HepG2 (cell line): ENCODE measurements around the gene LIMS2. TPM values are rescaled to one million over a fixed set of nuclear protein-coding genes. Genes with fewer than 3 reads are reported as not detected.

Experiments
- CBFB ChIP-seq: sonication (generic); formaldehyde crosslinking; IDR thresholded peaks from 2 replicates; pipeline ENCODE4 v1.4.0; 2020; ENCODE audit warnings: missing genetic modification reagents
- HOXA3 ChIP-seq: sonication (generic); formaldehyde crosslinking; IDR thresholded peaks from 2 replicates; pipeline ENCODE4 v1.5.0; 2020; ENCODE audit warnings: missing genetic modification reagents
- JUN ChIP-seq: sonication (generic); formaldehyde crosslinking; IDR thresholded peaks from 2 replicates; pipeline ENCODE4 v1.4.0; 2020; ENCODE audit warnings: mild to moderate bottlenecking, missing genetic modification reagents
- KDM2A ChIP-seq: sonication (generic); formaldehyde crosslinking; IDR thresholded peaks from 2 replicates; pipeline ENCODE4 v1.4.0; 2020; ENCODE audit warnings: low read depth, missing genetic modification reagents, borderline replicate concordance
- KDM4B ChIP-seq: sonication (generic); formaldehyde crosslinking; IDR thresholded peaks from 2 replicates; pipeline ENCODE4 v1.4.0; 2020; ENCODE audit warnings: missing genetic modification reagents
- PATZ1 ChIP-seq: sonication (generic); formaldehyde crosslinking; IDR thresholded peaks from 2 replicates; pipeline ENCODE4 v1.4.0; 2020; ENCODE audit warnings: missing genetic modification reagents
- PTBP1 ChIP-seq: fragments of 200-400 bp; formaldehyde crosslinking; IDR thresholded peaks from 2 replicates; pipeline ENCODE4 v1.6.1; 2018; ENCODE audit warnings: low read length, low read depth; ENCODE audit not compliant: poor library complexity, severe bottlenecking
- SIX4 ChIP-seq: sonication (generic); formaldehyde crosslinking; IDR thresholded peaks from 2 replicates; pipeline ENCODE4 v1.4.0; 2020; ENCODE audit warnings: missing genetic modification reagents
- SMAD1 ChIP-seq: sonication (generic); formaldehyde crosslinking; IDR thresholded peaks from 2 replicates; pipeline ENCODE4 v1.4.0; 2020; ENCODE audit warnings: missing genetic modification reagents, low read depth, mild to moderate bottlenecking, borderline replicate concordance
- ZBED4 ChIP-seq: sonication (generic); formaldehyde crosslinking; IDR thresholded peaks from 2 replicates; pipeline ENCODE4 v1.4.0; 2020; ENCODE audit warnings: missing genetic modification reagents, borderline replicate concordance
- ZNF232 ChIP-seq: sonication (generic); formaldehyde crosslinking; IDR thresholded peaks from 2 replicates; pipeline ENCODE4 v1.4.0; 2020; ENCODE audit warnings: missing genetic modification reagents, borderline replicate concordance
- ZNF275 ChIP-seq: sonication (generic); formaldehyde crosslinking; IDR thresholded peaks from 2 replicates; pipeline ENCODE4 v1.8.0; 2022; ENCODE audit warnings: missing genetic modification reagents, mild to moderate bottlenecking, inconsistent platforms, borderline replicate concordance
- ZNF292 ChIP-seq: sonication (generic); formaldehyde crosslinking; IDR thresholded peaks from 2 replicates; pipeline ENCODE4 v1.8.1; 2022; ENCODE audit warnings: mild to moderate bottlenecking, low read depth, missing genetic modification reagents, borderline replicate concordance
- ZNF296 ChIP-seq: sonication (generic); formaldehyde crosslinking; conservative IDR thresholded peaks from 2 replicates; pipeline ENCODE4 v1.5.0; 2020; ENCODE audit warnings: mild to moderate bottlenecking, missing genetic modification reagents
- ZNF350 ChIP-seq: sonication (generic); formaldehyde crosslinking; IDR thresholded peaks from 2 replicates; pipeline ENCODE4 v1.4.0; 2020; ENCODE audit warnings: mild to moderate bottlenecking, low read depth, missing genetic modification reagents, borderline replicate concordance
- polyA plus RNA-seq, 8 experiments: library from polyadenylated mRNA; depleted of rRNA in 3 of 8; stranded (reverse) in 7 of 8; unstranded in 1 of 8; fragments of >200 nt; fragmentation: Illumina TruSeq in 4 of 8; extraction: Trizol in 4 of 8; gene quantifications; 2 replicates each; pipeline versions ENCODE4 v1.2.1 to v1.2.3, GENCODE V29; 2011 to 2016; ENCODE audit warnings: low read depth in 4 of 8, missing spikeins in 1 of 8, mixed read lengths in 1 of 8; ENCODE audit not compliant: insufficient read depth in 1 of 8
- total RNA-seq, 5 experiments: library from RNA; depleted of rRNA; stranded (reverse); fragments of >200 nt; fragmentation: Illumina TruSeq; extraction: Trizol; gene quantifications; 2 replicates each; pipeline ENCODE4 v1.2.3, GENCODE V29; 2016; ENCODE audit warnings: low read depth in 1 of 5
- TF ChIP-seq, protein P1 (sequence below): IDR thresholded peaks from 2 replicates; pipeline ENCODE4 v1.6.1; 2016; ENCODE audit warnings: low read depth
- TF ChIP-seq, protein P2 (sequence below): sonication (generic); formaldehyde crosslinking; IDR thresholded peaks from 2 replicates; pipeline ENCODE4 v1.8.0; 2022; ENCODE audit warnings: missing genetic modification reagents, mild to moderate bottlenecking, borderline replicate concordance

LIMS2 gene
- total and polyA plus RNA-seq, 2 of the 13 experiments (the other 11 are each of a cell fraction or from before 2014, with no cell fraction given): 1.0 to 1.9 TPM

DNA sequence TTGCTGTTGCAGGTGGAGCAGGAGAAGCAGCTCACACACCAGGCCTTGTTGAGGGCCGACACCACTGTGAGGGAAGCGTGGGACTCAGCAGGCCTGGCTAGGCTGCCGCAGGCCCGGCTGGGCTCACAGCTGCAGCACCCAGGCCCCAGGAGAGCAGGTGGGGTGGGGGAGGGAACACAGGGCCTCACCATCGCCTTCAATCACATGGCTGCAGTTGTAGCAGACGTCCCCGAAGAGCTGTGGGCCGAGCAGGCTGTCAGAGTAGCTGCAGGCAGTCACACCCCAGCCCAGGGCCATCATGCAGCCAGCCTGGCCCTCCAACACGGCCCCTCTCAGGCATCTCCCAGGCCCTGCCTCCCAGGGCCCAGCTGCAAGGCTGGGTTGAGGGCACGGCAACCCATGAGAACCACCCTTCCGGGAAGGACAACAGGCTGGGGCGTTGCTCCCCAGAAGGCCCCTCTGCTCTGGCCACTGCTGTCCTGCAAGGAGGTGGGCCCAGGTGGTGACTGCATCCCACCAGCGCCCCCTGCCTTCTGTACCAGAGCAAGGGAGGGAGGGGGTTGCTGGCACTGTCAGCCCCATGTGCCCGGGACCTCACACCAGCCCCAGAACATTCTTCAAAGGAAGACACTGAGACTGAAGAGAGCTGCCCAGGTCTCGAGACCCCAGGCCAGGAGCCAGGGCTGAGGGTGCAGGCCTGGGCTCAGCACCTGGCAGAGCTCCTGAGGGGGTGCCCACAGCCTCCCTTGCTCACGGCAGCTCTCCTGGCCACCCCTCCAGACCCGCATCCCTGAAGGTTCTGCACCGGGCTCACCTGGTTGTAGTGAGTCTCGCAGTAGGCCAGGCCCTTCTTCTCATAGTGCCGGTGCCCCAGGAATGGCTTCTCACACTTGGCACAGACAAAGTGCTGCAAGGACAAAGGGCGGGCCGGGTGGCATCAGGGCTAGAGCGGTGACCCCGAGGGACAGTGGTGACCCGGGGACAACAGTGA lies 35.0 kb downstream of the LIMS2 start (continued):
- TF ChIP-seq, protein P1, sequence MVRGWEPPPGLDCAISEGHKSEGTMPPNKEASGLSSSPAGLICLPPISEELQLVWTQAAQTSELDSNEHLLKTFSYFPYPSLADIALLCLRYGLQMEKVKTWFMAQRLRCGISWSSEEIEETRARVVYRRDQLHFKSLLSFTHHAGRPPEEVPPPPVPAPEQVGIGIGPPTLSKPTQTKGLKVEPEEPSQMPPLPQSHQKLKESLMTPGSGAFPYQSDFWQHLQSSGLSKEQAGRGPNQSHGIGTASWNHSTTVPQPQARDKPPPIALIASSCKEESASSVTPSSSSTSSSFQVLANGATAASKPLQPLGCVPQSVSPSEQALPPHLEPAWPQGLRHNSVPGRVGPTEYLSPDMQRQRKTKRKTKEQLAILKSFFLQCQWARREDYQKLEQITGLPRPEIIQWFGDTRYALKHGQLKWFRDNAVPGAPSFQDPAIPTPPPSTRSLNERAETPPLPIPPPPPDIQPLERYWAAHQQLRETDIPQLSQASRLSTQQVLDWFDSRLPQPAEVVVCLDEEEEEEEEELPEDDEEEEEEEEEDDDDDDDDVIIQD (CRISPR knock-in tag): no peak
- TF ChIP-seq PTBP1 (peak; percentile 27), ZNF275 (CRISPR knock-in tag) (0 out of 2 replicates have a peak, but pooled peaks have one; percentile 36), JUN (CRISPR knock-in tag) (no peak), KDM2A (CRISPR knock-in tag) (peak; percentile 34; the same call in 1 of the 2 replicates), ZNF296 (CRISPR knock-in tag) (0 out of 2 replicates have a peak, but pooled peaks have one; percentile 46), PATZ1 (peak; percentile 67; the same call in 1 of the 2 replicates), CBFB (CRISPR knock-in tag) (peak; percentile 56; the same call in 1 of the 2 replicates), SMAD1 (CRISPR knock-in tag) (peak; percentile 67; the same call in 1 of the 2 replicates), SIX4 (CRISPR knock-in tag) (no peak), ZBED4 (peak; percentile 35; the same call in 1 of the 2 replicates), ZNF292 (peak; percentile 68), KDM4B (CRISPR knock-in tag) (no peak), HOXA3 (CRISPR knock-in tag) (0 out of 2 replicates have a peak, but pooled peaks have one; percentile 42), ZNF350 (peak; percentile 51; the same call in 1 of the 2 replicates), ZNF232 (CRISPR knock-in tag) (peak; percentile 73; the same call in 1 of the 2 replicates)
- TF ChIP-seq, protein P2, sequence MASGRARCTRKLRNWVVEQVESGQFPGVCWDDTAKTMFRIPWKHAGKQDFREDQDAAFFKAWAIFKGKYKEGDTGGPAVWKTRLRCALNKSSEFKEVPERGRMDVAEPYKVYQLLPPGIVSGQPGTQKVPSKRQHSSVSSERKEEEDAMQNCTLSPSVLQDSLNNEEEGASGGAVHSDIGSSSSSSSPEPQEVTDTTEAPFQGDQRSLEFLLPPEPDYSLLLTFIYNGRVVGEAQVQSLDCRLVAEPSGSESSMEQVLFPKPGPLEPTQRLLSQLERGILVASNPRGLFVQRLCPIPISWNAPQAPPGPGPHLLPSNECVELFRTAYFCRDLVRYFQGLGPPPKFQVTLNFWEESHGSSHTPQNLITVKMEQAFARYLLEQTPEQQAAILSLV: peak; percentile 7; the same call in 1 of the 2 replicates
